Testis (tissue), 2 donors: ENCODE measurements around the gene ANKS1B.

Experiments used
- CTCF ChIP-seq, 3 experiments: fragments of 450-650 bp in 2 of 3; fragments of 200-600 bp in 1 of 3; sonication (generic) in 1 of 3; IDR thresholded peaks; one replicate each; pipeline ENCODE4 v1.5.1; 2016 to 2019; ENCODE audit warnings: antibody characterized with exemption in 3 of 3, mild to moderate bottlenecking in 2 of 3, moderate library complexity in 1 of 3
- POLR2A ChIP-seq: fragments of 450-650 bp; IDR thresholded peaks from one replicate; pipeline ENCODE4 v1.6.1; 2017; ENCODE audit warnings: antibody characterized with exemption, mild to moderate bottlenecking, moderate library complexity

- no peak for TF ChIP-seq CTCF (IDR thresholded peaks at IDR 0.05)
- TF ChIP-seq POLR2A, result no peak
These were observed 1001.1 kb downstream of the ANKS1B start for GRCh38 chr12:98983647-98984046.
